ENCODE measurements around the gene KLF15.

KLF15 gene

DNA sequence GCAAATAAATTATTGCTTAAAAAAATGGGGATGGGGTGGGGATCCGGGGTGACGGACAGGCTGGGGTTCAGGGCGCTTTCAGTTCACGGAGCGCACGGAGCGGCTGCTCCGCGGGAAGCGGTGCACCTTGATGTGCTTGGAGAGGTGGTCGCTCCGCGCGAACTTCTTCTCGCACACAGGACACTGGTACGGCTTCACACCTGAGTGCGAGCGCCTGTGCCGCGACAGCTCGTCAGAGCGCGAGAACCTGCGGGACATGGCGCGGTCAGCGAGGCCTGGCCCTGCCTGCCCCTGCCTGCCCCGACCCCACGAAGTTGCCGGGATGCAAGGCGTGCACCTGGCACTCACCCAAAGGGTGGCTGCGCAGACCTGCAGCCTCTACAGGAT is 13.6 kb downstream of the KLF15 start:
- H3K4me1 ChIP-seq (ENCODE audit: control insufficient read depth, insufficient read depth, low read length), result no peaks in the 10 kb centered on the region
- H3K9me3 ChIP-seq (ENCODE audit: control insufficient read depth, insufficient read depth, low read depth, low read length), result no peaks in the 10 kb centered on the region
- no peak overlapping the region for H3K27ac ChIP-seq (ENCODE audit: extremely low read depth, low read depth, low read length)
- peaks cover 0 to 3% of the 10 kb centered on the region in 2 experiments; a peak in 1 of 3 replicates for H3K36me3 ChIP-seq (ENCODE audit: control insufficient read depth in 2 of 2, insufficient read depth in 1 of 2, low read length in 2 of 2)
- TF ChIP-seq ZNF548 (tag by site-specific recombination; IDR thresholded peaks at IDR 0.05), result no peak
- TF ChIP-seq ZNF341 (tag by site-specific recombination; IDR thresholded peaks at IDR 0.05; ENCODE audit: low read depth), result no peak
- TF ChIP-seq, protein P1, sequence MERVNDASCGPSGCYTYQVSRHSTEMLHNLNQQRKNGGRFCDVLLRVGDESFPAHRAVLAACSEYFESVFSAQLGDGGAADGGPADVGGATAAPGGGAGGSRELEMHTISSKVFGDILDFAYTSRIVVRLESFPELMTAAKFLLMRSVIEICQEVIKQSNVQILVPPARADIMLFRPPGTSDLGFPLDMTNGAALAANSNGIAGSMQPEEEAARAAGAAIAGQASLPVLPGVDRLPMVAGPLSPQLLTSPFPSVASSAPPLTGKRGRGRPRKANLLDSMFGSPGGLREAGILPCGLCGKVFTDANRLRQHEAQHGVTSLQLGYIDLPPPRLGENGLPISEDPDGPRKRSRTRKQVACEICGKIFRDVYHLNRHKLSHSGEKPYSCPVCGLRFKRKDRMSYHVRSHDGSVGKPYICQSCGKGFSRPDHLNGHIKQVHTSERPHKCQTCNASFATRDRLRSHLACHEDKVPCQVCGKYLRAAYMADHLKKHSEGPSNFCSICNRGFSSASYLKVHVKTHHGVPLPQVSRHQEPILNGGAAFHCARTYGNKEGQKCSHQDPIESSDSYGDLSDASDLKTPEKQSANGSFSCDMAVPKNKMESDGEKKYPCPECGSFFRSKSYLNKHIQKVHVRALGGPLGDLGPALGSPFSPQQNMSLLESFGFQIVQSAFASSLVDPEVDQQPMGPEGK (tag by site-specific recombination; IDR thresholded peaks at IDR 0.05), result no peak
- TF ChIP-seq ZNF610 (tag by site-specific recombination; IDR thresholded peaks at IDR 0.05; ENCODE audit: borderline replicate concordance), result no peak
- TF ChIP-seq ZNF558 (tag by site-specific recombination; IDR thresholded peaks at IDR 0.05), result no peak
- TF ChIP-seq TSHZ1 (tag by site-specific recombination; IDR thresholded peaks at IDR 0.05; ENCODE audit: borderline replicate concordance), result no peak
- TF ChIP-seq, protein P2, sequence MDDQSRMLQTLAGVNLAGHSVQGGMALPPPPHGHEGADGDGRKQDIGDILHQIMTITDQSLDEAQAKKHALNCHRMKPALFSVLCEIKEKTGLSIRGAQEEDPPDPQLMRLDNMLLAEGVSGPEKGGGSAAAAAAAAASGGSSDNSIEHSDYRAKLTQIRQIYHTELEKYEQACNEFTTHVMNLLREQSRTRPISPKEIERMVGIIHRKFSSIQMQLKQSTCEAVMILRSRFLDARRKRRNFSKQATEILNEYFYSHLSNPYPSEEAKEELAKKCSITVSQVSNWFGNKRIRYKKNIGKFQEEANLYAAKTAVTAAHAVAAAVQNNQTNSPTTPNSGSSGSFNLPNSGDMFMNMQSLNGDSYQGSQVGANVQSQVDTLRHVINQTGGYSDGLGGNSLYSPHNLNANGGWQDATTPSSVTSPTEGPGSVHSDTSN (CRISPR knock-in tag; IDR thresholded peaks at IDR 0.05), result no peak
- TF ChIP-seq ZNF140 (tag by site-specific recombination; IDR thresholded peaks at IDR 0.05), result no peak
- TF ChIP-seq ZNF416 (tag by site-specific recombination; IDR thresholded peaks at IDR 0.05), result no peak
- no peak for TF ChIP-seq ZNF426 (tag by site-specific recombination; IDR thresholded peaks at IDR 0.05)
- TF ChIP-seq ZNF391 (tag by site-specific recombination; IDR thresholded peaks at IDR 0.05; ENCODE audit: borderline replicate concordance, low read depth), result no peak
- TF ChIP-seq ZNF324 (tag by site-specific recombination; IDR thresholded peaks at IDR 0.05), result no peak
- no peak for TF ChIP-seq WT1 (tag by site-specific recombination; IDR thresholded peaks at IDR 0.05)
- TF ChIP-seq ZIC2 (tag by site-specific recombination; IDR thresholded peaks at IDR 0.05), result no peak
- no peak overlapping the region for H3K4me3 ChIP-seq (ENCODE audit: low read depth, low read length)
- POLR2A ChIA-PET, result no interaction called here
- CTCF ChIA-PET, result no interaction called here

GRCh38 chr3:126342991-126343648 is 14.1 kb downstream of the KLF15 start:
- POLR2A ChIA-PET, result no interaction called here
- H3K27ac ChIP-seq (ENCODE audit: extremely low read depth, low read depth, low read length), result no peak overlapping the region
- no peak overlapping the region for H3K4me3 ChIP-seq (ENCODE audit: low read depth, low read length)
- no peaks in the 10 kb centered on the region for H3K4me1 ChIP-seq (ENCODE audit: control insufficient read depth, insufficient read depth, low read length)
- H3K9me3 ChIP-seq (ENCODE audit: control insufficient read depth, insufficient read depth, low read depth, low read length), result no peaks in the 10 kb centered on the region
- H3K36me3 ChIP-seq (ENCODE audit: control insufficient read depth in 2 of 2, insufficient read depth in 1 of 2, low read length in 2 of 2), result peaks cover 0 to 3% of the 10 kb centered on the region in 2 experiments; a peak in 1 of 3 replicates
- CTCF ChIA-PET, result interaction anchor here (0.6 kb wide), 1 partner anchor 87 kb away, joined by 3 read pairs; no protein-coding TSS in a partner anchor
- no peak for TF ChIP-seq ZNF211 (tag by site-specific recombination; IDR thresholded peaks at IDR 0.05; ENCODE audit: low read depth)
- TF ChIP-seq ZNF391 (tag by site-specific recombination; IDR thresholded peaks at IDR 0.05; ENCODE audit: borderline replicate concordance, low read depth), result no peak
- no peak for TF ChIP-seq ZNF596 (tag by site-specific recombination; IDR thresholded peaks at IDR 0.05)
- TF ChIP-seq KLF17 (tag by site-specific recombination; IDR thresholded peaks at IDR 0.05), result no peak
- TF ChIP-seq ATF2 (tag by site-specific recombination; IDR thresholded peaks at IDR 0.05; ENCODE audit: low read depth), result no peak
- TF ChIP-seq ZNF777 (tag by site-specific recombination; IDR thresholded peaks at IDR 0.05; ENCODE audit: borderline replicate concordance), result no peak
- TF ChIP-seq ZNF157 (tag by site-specific recombination; IDR thresholded peaks at IDR 0.05), result no peak
- TF ChIP-seq TSHZ1 (tag by site-specific recombination; IDR thresholded peaks at IDR 0.05; ENCODE audit: borderline replicate concordance), result no peak
- no peak for TF ChIP-seq ZNF747 (tag by site-specific recombination; IDR thresholded peaks at IDR 0.05)
